EH (cell line): ENCODE measurements around the gene NPIPB8.
"Not testable (repeated sequence)": the region's sequence is repeated elsewhere in the genome, so short reads cannot be mapped to it uniquely, and the experiment has no call there.

Source experiments
- DNase-seq: peaks from one replicate; pipeline ENCODE4 v3.0.0-alpha.2; 2015; ENCODE audit warnings: low read depth

Gene NPIPB8

DNA sequence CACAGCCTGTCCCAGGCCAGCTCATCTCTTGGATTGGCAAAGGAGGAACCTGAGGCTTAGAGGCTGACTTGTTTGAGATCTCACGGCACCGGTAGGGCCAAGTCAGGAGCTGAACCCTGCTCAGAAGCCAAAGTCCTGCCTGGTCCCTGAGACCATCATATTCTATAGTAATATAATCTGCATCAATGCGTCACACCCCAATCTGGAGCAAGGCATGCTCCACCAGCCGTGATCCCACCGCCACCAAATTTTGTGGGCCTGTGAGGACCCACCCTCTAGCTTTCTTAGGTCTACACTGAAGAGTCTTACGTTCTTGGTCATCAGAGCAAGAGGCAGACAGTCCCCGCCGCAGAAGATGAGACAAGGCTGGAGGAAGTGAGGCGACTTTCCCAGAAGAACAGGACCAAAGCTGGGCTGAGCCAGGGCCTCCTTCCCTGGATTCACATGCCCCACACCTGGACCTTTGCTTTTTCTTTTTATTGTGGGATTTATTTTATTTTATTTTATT, 30.7 kb upstream of the NPIPB8 start:
- no peak for DNase-seq

GRCh38 chr16:28607681-28608495, 30.0 kb upstream of the NPIPB8 start:
- not testable (repeated sequence) for DNase-seq

DNA sequence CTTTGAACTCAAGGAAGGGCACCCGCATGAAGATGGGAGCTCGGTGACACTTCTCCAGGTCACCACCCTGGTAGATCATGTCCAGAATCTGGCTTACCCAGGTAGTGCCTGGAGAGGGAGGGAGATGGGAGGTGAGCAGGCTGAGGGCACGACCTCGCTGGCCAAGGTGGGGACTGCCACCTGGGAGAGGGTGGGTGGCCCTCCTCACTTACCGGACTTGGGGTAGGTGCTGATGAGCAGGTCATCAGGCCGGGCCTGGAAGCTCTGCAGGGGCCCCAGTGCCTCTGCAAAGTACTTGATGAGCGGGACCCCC, 29.4 kb upstream of the NPIPB8 start:
- not testable (repeated sequence) for DNase-seq

DNA sequence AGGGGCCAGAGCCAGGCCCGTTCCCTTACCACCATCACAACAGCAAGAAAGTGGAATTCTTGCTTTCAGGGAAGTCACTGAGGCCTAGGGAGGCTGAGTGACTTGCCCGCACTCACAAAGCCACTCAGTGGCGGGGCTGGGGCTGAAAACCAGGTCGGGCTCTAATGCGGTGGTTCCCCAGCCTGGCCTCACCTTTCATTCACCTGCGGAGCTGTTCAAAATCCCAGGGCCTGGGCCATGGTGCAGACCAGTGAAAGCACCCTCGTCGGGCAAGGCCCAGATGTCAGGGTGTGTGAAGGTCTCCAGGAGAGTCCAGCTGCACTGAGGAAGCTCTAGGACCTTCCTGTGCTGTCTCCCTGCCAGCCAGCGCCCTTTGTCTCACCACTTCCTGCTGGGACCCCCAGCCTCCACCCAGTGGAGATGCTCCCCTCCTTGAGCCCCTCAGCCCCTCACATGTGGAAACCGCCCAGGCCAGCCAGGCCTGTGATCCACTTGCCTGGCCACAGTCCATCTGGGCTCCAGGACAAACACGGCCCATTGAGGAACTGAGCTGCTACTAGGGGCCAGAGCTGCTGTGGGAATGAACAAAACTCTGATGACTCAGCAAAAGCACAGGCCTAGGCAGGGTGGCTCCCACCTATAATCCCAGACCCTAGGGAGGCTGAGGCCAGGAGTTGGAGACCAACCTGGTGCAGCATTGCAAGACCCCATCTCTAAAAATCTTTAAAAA, 28.8 kb upstream of the NPIPB8 start:
- DNase-seq = not testable (repeated sequence)

DNA sequence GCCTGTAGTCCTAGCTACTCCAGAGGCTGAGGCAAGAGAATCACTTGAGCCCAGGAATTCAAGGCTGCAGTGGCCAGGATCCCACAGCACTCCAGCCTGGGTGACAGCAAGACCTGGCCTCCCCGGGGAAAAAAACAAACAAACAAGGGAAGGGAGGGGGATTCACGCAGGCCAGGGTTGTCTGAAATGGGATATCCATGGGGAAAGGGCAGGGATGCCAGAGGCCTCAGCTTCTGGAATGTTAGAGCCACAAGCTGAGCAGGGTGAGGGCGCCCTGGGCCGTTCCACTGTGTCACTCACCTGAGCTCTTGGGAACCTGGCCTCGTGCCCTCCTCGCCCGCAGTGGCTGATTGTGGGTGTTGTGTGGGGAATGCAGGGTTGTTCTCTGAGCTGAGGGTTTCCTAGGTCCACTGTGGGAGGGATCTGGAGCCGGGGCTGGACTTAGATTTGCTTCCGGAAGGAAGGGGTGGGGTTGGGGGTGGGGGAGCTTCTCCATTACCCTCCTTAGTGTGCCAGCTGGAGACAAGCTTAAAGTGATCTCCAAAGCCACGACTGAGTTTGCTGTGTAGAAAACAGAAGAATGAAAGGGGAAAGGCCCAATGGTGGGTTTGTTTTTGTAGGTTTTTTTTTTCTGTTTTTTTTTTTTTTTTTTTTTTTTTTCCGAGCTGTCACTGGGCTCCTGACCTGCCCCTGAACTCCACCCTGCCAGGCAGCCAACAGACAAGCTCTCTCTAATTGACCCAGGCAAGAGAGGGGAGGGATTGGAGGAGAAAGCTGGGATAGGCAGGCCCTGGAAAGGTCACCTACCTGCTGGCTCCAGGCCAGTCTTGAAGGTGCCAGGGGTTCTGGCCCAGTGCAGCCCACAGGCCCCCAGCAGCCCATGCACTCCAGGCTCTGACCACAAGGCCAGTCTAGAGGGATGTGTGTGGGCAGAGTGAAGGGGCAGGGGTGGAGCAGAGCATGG, 28.0 kb upstream of the NPIPB8 start, which contains the start of gene SULT1A1:
Gene SULT1A1, minus strand, starts transcription at position 414 of the 964 bp plus-strand sequence. CDS start 1,189 bp downstream, outside the sequence.
- DNase-seq = no peak

- DNase-seq = no peak
Observed at GRCh38 chr16:28610595-28611191, 27.2 kb upstream of the NPIPB8 start.

- DNase-seq = not testable (repeated sequence)
Observed at GRCh38 chr16:28612359-28613280, 25.2 kb upstream of the NPIPB8 start.

- DNase-seq = not testable (repeated sequence)
Observed at GRCh38 chr16:28613912-28614311, 24.0 kb upstream of the NPIPB8 start.

DNA sequence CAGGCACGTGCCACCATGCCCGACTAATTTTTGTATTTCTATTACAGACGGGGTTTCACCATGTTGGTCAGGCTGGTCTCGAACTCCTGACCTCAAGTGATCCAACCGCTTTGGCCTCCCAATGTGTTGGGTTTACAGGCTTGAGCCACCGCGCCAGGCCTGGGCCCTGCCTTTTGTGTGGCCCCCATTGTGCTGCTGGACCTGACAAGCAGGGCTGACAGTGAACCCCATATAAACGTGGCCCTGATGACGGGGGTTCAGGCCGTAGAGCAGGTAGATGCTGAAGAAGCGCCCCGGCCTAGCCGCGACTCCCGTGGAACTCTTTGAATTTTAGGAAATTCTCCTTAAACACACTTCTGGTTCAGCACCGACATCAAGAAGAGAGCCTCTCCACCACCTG, 23.3 kb upstream of the NPIPB8 start:
- not testable (repeated sequence) for DNase-seq

- peak; percentile 58 for DNase-seq
Observed at GRCh38 chr16:28615486-28616223, 22.2 kb upstream of the NPIPB8 start.

DNA sequence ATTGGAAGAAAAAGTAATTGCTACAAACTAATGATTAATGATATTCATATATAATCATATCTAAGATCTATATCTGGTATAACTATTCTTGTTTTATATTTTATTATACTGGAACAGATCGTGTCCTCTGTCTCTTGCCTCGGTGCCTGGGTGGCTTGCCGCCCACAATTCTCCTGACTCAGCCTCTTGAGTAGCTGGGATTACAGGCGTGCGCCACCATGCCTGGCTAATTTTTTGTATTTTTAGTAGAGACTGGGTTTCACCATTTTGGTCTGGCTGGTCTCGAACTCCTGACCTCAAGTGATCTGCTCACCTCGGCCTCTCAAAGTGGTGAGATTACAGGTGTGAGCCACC, 21.7 kb upstream of the NPIPB8 start:
- not testable (repeated sequence) for DNase-seq

DNA sequence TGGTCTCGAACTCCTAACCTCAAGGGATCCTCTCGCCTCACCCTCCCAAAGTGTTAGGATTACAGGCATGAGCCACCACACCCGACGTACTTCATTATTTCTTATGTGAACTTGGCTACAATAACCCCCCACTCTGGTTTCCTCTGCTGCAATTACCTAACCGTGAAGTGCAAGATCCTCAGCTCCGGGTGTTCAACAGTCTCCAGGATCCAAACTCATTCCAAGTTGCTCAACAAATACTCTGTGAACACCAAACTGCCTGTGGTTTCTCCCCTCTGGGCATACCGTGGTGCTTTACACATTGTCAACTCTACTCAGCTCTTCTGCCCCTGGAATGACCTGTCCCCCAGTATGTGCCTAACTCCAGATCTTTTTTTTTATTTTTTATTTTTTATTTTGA, 21.2 kb upstream of the NPIPB8 start:
- no peak for DNase-seq

DNA sequence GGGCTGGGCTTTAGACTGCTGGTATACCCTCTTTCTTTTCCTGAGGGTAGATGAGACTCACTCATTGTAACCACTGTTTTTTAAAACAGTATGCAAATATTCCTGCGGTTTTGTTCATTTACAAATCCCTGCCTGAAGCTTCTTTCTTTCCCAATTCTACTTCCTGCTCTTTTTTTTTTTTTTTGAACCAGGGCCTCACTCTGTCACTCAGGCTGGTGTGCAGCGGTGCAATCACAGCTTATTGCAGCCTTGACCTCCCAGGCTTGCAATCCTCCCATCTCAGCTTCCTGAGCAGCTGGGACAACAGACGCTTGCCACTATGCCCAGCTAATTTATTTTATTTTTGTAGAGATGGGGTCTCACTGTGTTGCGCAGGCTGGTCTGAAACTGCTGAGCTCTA, 20.0 kb upstream of the NPIPB8 start:
- DNase-seq = peak; percentile 11

- not testable (repeated sequence) for DNase-seq
Observed at GRCh38 chr16:28620316-28620715, 17.5 kb upstream of the NPIPB8 start.

- DNase-seq = no peak
Observed at GRCh38 chr16:28621481-28622155, 16.2 kb upstream of the NPIPB8 start.

DNA sequence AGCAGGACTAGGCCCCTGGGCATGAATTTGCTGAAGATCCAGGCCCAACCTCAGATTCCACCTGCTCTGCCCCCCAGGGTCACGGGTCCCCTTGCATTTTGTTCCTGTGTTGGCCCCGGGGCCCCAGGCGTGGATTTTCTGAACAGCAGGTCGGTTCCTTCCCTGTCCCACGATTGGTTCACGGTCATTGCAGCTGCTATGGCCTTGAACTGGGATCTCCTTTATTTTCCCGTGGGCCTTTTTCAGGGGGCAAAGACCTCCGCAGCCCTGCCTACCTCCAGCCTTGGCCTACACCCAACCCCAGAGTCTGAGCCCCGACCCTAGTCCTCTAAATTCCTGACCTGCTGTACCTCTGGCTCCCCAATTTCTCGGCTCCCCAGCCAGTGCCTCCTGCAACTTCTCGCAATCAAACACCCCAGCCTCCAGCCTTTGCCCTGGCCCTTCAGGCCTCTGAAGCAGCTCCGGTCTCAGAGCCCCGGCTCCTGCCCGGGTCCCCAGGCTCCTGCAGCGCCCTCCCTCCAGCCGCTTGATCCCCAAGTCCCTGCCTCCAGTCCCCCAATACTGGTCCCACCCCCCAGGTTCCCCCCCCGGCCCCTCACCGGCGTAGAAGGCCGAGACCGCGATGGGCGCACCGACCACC, 15.2 kb upstream of the NPIPB8 start:
- not testable (repeated sequence) for DNase-seq

- DNase-seq = no peak
Observed at GRCh38 chr16:28623172-28623711, 14.6 kb upstream of the NPIPB8 start.

- not testable (repeated sequence) for DNase-seq
Observed at GRCh38 chr16:28630905-28631304, 7.0 kb upstream of the NPIPB8 start.
